ENCODE data around the gene MISP.

Gene MISP

DNA sequence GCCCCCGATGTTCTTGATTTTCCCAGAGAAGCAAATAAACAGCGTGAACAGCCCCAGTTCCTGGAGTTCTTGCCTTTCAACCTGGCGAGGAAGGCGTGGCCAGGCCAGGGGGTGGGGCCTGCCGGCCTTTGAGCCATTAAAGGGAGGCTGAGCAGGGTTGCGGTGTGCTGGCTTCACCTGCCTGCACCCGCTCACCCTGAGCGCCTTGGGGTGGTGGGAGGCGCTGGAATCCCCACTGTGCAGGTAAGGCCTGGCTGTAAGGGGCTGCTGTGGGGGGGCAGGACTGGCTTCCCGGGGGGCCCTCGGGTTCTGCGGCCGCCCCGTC, 2.7 kb upstream of the MISP start:
- DNase-seq = no peak

DNA sequence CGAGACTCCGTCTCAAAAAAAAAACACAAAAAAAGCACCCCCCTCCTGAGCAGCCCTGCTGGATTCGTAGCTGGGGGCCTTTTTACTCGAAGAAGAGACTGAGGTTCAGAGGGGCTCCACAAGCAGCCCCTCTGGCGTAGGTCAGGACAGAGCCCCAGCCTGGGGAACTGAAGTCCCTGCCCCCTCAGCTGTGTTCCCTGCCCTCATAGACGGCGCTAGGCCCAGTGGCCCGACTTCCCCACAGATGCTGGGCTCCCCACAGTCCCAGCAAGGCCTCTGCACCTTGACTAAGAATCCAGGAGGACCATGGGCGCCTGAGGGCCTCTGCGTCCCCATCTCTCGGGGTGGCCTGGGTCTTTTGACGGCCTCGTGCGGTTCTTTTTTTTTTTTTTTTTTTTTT, 1.1 kb upstream of the MISP start:
- DNase-seq = no peak

DNA sequence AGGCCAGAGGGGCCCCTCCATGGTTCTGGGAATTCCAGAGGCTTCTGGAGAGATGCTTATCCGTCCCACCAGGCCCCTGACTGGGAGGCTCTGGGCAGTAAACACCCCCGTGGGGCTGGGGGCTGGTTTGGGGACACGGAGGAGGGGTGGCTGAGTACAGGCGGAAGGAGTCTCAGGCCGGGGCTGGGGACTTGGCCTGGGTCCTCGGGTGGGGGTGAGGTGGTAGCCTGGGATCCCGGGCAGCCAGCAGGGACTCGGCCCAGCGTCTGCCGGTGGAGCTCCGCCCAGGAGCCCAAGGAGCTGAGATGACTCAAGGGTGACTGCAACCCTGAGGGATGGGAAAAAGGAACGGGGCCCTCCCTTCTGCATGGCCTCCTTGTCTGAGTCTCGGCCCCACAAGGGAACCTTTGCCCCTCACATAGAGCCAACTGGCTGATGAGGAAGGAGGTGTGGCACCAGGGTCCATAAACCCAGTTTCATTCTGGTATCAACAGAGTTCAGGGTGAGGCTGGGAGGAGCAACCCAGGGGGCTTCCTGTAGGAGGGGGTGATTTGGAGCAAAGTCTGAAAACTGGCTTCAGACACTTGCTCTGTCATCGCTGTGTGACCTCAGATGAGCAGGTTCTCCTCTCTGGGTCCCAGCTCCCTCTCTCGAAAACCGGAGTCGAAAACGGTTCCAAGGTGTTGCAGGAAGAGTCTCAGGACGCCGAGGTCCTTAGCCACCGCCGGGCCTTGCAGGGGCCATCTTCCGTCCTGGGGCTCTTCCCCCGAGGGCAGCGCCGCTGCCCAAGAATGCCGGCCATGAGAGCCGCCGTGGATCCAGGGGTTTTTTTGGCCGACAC, 809 bp downstream of the MISP start:
- DNase-seq = no peak

DNA sequence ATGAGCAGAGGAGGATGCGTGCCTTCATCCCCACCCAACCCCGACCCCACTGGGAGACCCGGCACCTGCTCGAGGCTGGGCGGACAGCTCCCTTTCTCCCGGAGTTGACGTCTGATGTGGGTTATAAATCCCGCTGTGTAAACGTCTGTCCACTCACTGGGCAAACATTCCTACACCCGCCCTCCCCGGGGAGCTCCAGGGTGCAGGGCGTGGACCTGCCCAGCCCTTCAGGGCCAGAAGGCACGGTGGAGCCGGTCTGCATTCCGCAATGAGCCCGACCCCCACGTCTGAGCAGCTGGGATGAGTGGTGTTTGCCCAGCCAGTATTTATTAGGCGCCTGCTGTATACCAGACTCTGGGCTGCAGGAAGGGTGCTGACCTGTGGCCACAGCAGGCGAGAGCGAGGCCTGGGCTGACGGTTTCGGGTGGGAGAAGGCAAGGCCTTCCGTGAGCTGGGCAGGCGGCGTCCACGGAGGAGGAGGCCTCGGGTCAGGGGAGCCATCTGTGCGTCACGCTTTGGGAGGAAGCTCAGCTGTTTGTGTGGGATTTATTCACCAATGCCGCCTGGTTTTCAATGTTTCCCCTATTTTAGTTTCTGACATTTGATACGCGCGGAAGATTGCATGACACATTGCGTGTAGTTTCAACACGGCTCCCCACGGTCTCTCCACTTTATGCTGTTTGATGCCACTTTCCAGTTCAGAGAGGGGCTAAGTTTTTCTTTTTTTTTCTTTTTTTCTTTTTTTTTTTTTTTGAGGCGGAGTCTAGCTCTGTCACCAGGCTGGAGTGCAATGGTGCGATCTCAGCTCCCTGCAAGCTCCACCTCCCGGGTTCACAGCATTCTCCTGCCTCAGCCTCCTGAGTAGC, 2.0 kb downstream of the MISP start:
- DNase-seq = peak; percentile 46

DNA sequence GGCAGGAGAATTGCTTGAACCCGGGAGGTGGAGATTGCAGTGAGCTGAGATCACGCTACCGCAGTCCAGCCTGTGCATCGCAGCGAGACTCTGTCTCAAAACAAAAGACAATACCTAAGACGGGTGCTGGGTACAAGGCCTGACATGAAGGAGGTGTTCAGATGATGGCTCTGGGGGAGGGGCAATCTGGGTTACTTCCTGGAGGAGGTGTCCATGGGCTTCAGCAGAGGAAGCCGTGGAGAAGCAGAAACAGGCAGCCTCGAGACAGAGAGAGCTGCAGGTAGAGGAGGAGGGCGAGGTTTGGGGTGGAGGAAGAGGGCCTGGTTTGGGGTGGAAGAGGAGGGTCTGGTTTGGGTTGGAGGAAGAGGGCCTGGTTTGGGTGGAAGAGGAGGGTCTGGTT, 3.6 kb downstream of the MISP start:
- DNase-seq = no peak

DNA sequence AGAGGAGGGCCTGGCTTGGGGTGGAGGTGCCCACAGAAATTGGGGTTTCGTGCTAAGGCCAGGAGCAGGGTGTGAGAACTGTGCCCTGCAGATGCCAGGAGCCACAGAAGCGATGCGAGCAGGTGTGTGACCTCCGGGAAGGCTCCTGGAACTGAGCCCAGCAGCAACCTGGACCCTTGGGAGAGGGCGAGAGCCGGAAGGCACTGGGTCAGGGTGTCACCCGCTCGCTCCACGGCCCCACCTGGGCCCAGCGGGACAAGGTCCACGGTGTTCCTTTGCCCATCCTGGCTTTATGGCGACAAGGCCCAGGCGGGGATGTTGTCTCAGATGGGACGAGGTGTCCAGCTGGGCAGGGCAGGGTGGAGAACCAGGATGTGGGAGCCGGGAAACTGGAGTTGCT, 4.2 kb downstream of the MISP start:
- DNase-seq = no peak

DNA sequence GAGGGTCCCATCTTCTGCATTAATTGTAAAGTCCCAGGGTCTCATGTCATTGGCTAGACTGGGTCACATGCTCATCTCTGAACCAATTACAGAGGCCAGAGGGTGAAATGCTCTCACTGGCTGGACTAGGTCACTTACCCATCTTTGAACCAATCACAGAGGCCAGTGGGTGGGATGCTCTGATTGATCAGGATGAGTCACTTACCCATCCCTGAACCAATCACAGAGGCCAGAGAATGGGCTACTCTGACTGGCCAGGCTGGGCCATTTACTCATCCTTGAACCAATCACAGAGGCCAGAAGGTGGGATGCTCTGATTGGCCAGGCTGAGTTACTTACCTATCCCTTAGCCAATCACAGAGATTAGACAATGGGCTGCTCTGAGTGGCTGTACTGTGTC, 5.3 kb downstream of the MISP start:
- DNase-seq = no peak

DNA sequence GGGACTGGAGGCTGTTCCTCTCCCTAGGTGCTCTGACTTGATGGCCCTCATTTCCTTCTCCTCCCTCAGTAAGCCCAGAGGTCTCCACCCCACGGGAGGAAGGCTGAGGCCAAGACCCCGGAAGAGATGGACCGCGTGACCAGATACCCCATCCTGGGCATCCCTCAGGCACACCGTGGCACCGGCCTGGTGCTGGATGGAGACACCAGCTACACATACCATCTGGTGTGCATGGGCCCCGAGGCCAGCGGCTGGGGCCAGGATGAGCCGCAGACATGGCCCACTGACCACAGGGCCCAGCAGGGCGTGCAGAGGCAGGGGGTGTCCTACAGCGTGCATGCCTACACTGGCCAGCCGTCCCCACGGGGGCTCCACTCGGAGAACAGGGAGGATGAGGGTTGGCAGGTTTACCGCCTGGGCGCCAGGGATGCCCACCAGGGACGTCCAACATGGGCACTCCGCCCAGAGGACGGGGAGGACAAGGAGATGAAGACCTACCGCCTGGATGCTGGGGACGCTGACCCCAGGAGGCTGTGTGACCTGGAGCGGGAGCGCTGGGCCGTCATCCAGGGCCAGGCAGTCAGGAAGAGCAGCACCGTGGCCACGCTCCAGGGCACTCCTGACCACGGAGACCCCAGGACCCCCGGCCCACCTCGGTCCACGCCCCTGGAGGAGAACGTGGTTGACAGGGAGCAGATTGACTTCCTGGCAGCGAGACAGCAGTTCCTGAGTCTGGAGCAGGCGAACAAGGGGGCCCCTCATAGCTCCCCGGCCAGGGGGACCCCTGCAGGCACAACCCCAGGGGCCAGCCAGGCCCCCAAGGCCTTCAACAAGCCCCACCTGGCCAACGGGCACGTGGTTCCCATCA, 6.1 kb downstream of the MISP start:
- DNase-seq = no peak

DNA sequence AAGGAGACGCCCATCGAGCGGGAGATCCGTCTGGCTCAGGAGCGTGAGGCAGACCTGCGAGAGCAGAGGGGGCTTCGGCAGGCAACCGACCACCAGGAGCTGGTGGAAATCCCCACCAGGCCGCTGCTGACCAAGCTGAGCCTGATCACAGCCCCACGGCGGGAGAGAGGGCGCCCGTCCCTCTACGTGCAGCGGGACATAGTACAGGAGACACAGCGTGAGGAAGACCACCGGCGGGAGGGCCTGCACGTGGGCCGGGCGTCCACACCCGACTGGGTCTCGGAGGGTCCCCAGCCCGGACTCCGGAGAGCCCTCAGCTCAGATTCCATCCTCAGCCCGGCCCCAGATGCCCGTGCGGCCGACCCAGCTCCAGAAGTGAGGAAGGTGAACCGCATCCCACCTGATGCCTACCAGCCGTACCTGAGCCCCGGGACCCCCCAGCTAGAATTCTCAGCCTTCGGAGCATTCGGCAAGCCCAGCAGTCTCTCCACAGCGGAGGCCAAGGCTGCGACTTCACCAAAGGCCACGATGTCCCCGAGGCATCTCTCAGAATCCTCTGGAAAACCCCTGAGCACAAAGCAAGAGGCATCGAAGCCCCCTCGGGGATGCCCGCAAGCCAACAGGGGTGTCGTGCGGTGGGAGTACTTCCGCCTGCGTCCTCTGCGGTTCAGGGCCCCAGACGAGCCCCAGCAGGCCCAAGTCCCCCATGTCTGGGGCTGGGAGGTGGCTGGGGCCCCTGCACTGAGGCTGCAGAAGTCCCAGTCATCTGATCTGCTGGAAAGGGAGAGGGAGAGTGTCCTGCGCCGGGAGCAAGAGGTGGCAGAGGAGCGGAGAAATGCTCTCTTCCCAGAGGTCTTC, 7.1 kb downstream of the MISP start:
- DNase-seq = no peak

DNA sequence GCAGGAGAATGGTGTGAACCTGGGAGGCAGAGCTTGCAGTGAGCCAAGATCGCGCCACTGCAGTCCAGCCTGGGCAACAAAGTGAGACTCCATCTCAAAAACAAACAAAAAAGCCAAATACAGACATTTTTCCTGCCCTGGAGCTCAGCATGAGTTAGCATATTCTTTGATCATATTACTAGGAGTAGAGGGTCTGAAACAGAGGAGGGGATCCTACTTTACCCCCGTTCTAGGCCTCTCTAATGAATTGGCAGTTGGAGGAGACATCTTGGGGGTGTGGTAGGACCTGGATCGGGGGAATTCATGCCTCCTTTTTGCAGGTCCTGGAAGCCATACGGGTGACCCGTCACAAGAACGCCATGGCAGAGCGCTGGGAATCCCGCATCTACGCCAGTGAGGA, 12.3 kb downstream of the MISP start:
- no peak for DNase-seq

DNA sequence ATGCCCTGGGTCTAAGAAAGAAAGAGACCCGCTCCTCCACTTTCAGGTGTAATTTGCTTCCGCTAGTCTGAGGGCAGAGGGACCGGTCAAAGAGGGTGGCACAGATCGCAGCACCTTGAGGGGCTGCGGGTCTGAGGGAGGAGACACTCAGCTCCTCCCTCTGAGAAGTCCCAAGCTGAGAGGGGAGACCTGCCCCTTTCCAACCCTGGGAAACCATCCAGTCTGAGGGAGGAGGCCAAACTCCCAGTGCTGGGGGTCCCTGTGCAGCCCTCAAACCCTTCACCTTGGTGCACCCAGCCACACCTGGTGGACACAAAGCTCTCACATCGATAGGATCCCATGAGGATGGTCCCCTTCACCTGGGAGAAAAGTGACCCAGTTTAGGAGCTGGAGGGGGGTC, 13.0 kb downstream of the MISP start:
- DNase-seq = no peak

DNA sequence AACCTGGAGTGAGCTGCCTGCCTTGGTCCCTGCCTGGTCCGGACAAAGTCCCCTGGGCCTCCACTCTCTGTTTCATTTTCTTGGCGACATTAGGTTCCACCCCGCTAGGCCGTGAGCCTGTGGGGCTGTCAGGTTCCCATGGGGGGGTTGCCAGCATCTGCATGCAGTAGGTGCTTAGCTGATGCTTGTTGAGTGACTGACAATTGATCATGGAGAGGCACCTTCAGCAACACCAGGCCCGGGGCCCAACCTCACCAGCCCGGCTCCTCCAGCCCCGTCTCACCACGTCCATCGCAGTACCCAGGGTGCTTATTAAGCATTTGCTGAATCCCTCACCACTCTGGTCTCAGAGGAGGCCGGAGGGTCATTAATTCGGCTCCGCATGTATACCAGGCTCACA, 13.4 kb downstream of the MISP start:
- no peak for DNase-seq

DNA sequence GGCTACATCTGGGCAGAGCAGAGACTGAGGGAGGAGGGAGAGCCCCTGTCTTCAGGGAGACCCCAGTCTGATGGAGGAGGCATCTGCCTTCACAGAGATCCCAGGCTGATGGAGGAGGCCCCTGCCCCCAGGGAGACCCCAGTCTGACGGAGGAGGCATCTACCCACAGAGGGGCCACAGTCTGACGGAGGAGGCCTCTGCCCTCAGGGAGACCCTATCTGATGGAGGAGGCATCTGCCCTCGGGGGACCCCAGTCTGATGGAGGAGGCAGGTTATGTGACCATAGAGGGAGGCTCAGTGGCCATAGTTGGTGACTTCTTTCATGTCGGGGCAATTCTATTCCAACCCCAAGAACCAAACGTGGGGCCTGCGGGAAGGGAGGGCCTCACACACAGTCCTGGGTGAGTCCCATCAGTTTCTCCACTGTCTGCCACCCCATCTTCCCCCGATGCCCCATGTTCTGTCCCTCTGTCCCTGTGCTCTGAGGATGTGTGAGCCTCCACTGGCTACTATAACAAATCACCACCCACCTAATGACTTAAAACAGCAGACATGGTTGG, 14.3 kb downstream of the MISP start:
- DNase-seq = no peak

DNA sequence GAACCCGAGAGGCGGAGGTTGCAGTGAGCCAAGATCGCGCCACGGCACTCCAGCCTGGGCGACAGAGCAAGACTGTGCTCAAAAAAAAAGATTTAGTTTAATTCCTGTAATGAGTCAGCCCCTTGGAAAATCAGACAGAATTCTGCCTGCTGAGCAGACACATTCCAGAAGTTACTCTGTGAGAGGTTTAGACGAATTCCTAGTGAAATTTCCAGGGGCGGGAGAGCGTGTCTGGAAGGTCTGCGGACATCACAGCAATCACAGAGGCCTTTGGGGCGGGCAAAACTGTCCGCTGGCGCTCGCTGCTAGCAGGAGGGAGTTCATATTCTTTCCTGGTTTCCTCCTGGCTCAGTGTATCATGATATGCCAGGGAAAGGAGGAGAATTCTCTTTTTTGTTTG, 17.5 kb downstream of the MISP start:
- DNase-seq = no peak

DNA sequence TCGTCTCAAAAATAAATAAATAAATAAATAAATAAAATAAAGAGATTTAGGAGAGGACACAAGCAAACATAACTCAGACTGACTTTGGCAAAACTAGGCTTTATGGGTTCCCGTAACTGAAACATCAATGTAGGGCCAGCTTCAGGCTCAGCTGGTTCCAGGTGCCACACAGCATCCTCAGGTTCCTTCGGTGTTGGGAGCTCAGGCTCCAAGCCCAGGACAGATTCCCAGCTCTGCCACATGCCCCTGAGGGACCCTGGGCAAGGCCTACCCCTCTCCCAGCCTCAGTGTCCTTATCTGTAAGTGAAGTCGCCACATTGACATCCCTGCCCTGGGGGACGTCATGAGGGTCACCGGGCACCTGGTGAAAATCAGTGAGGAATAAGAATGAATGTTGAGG, 18.7 kb downstream of the MISP start:
- DNase-seq = no peak

DNA sequence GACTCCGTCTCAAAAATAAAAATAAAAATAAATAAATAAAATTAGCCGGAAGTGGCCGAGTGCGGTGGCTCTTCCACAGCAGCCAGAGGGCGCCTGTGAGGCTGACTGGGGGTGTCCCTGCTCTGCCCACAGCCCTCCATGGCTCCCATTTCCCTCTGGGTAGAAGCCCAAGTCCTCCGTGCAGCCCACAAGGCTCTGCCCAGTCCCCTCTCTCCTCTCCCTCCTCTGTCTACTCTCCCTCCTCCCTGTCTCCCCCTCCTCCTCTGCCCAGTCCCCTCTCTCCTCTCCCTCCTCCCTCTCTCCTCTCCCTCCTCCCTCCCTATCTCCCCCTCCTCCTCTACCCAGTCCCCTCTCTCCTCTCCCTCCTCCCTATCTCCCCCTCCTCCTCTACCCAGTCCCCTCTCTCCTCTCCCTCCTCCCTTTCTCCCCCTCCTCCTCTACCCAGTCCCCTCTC, 20.4 kb downstream of the MISP start:
- DNase-seq = peak; percentile 38

DNA sequence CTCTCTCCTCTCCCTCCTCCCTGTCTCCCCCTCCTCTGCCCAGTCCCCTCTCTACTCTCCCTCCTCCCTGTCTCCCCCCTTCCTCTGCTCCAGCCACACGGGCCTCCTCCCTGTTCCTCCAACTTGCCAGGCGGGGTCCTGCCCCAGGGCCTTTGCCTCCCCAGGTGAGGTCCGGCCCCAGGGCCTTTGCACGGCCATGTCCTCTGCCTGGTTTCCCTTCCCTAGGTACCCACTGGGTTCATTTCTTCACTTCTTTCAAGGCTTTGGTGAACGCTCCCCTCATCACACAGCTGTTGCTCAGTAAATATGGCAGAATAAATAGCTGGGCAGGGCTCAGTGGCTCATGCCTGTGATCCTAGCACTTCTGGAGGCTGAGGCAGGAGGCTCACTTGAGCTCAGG, 21.2 kb downstream of the MISP start:
- no peak for DNase-seq

DNA sequence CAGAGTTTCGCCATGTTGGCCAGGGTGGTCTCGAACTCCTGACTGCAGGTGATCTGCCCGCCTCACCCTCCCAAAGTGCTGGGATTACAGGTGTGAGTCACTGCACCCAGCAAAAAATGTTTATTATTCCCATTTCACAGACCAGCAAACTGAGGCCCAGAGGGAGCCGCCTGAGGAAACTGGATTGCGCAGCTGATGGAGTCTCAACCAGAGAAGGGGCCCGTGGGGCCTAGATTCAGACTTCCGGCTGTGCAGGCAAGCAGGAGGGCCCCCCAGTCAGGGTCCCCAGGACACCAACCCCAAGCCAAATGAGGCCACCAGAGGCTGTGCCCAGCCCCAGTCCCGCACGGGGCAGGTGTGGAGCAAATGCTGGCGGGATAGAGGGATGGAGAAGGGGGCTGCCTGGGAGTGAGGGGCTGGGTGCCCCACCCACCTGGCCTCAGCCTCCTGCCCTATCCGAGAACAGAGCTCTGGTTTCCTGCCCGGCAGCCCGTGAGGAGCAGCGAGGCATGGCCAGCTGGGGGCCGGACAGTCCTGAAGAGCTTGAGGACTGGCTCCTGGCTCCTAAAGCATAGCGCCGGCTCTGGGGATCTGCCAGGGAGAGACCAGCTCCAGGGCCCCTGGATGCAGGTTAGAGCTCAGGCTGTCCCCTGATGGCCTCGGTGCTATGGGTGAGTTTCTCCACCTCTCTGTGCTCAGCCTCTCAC, 22.0 kb downstream of the MISP start:
- DNase-seq = no peak

DNA sequence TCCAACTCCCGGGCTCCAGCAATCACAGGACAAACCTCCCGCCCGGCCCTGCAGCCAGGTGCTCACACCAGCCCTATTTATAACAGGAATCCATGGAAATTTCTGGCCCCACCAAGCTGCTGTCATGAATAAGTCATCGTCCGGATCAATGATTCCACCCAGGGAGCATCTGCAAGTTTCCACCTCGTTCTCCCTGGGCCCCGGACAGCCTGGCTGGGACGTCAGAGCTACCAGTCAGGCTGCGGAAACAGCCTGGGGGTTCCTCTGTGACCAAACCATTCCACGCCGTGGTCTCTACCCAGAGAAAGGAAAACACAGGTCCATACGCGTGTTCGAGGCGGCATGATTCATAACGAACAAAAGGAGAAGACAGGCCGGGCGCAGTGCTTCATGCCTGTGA, 25.6 kb downstream of the MISP start:
- DNase-seq = no peak

DNA sequence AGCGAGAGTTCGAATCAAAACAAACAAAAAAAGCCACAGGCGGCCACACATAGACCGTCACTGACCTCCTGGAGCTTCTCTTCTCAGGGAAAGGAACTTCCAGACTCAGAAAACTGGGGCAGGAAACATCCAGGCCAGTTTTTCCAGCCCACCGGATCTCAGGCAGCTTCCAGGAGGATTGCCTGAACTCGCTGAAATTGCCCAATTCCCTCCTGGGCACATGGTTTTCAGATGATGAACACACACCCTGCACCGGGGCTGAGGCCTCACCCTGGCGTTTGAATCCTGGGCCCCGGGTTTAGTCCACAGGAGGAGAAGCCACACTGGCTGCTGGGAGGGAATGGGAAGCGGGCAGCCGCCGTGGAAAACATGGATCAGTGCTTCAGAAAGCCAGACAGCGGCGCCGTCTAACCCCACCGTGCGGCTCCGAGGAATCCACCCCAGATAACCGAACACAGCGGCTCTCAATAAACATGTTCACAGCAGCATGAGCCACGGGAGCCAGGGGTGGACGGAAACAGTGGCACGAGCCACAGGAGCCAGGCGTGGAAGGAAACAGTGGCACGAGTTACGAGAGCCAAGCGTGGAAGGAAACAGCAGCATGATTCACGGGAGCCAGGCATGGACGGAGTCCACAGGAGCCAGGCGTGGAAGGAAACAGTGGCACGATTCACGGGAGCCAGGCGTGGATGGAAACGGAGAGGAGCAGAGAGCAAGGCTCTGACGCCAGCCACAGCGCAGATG, 28.2 kb downstream of the MISP start:
- DNase-seq = no peak

DNA sequence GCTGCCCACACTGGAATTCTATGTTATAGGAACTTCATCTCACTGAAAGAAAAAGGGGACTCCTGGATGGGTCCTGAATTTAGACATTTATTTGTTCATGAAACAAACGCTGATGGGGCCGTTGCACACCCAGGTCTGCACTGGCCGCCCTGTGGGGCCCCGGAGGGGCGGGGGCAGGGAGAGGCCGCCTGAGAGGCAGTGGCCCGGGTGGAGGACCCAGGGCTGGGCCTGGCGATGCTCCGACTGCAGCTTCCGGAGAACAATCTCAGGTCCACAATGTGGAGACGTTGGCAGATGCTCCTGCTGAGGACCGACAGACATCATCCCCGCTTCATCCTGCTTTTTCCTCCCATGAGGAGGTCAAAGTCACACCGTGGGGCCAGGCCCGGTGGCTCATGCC, 30.0 kb downstream of the MISP start:
- no peak for DNase-seq
